HG02981 (cell line): Measurements from ENCODE around the gene CEMIP.

ENCODE experiments used
- ATAC-seq: cut with Tn5 transposase; IDR thresholded peaks from one replicate; pipeline ENCODE4 v1.9.1; 2021; ENCODE audit warnings: mild to moderate bottlenecking, moderate library complexity; ENCODE audit not compliant: unreplicated experiment

The CEMIP gene

DNA sequence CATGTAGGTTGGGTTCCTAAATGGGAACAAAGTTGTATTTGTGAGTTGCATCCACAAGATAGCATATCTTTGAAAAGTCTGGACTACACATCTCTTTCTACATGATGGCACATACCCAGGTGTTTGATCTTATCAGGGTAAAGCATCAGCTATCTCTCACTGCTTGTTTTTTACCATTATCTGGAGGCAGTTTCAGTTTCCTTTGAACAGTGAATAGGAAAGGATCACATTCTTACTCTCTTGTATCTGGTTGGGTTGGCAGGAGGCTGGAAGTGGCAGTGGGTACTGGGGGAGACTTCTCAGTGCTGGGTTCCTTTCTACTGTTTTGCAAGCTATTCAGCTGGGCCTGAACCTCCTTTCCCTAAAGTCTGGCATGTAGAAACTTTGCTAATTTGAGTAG, 4.1 kb downstream of the CEMIP start:
- ATAC-seq: no peak

DNA sequence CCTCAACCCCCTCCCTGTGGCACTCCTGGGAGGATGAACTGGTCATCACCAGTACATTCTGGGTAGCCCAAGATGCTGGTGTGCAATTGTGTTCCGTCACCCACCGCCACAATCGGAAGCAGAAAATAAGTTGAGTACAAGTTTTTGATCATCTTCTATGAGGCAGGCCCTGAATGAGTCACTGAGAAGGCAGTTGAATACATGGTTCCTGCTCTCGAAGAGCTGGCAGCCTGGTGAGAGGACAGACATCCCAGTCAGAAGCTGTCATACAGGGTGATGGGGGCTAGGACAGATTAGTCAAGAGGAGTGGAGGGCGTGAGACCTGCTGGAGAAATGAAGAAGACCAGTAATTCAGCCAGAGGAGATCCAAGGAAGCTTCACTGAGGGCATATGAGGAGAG, 6.2 kb downstream of the CEMIP start:
- ATAC-seq: no peak

DNA sequence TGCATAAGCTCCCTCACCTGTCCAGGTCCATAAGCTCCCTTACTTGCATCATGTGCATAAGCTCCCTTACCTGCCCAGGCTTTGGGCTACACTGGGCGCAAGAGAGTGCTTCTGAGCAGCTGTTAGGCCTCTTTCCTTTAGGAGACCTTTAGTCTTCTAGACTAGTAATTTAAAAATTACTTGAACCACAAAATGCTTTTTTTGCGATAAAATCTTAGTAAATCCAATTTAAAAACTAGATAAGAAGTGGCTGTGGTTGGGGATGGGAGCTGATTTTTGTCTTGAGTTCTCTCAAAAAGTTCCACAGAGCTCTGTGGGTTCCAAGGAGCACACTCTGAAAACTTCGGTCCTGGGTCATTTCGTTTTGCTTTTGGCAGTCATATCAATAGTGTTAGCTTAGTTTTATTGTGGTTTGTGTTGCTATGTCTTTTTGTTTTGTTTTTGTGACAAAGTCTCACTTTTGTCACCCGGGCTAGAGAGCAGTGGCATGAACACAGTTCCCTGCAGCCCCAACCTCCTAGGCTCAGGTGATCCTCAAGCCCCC, 6.7 kb downstream of the CEMIP start:
- no peak for ATAC-seq

GRCh38 chr15:80787316-80787715, 8.1 kb downstream of the CEMIP start:
- no peak for ATAC-seq

GRCh38 chr15:80788536-80788935, 9.4 kb downstream of the CEMIP start:
- ATAC-seq: no peak

DNA sequence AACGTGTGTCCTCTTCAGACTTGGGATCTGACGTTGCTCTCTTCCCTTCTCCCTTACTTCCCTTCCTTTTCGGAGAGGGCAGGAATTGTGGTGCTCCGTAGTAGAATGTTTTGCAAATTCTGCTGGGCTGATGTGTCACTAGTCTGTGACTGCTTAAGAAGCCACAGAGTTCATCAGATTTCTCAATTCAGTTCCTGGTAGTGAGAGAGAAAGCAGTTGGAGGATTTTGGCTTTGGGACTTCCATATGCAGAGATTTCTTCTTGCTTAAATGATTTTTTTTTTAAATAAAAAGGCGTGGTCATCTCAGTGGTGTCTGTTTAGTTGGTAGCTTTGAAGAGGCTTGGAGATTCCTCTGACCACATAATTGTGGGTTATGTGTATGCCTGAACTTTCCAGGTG, 10.1 kb downstream of the CEMIP start:
- no peak for ATAC-seq

GRCh38 chr15:80789796-80790195, 10.6 kb downstream of the CEMIP start:
- ATAC-seq: no peak

DNA sequence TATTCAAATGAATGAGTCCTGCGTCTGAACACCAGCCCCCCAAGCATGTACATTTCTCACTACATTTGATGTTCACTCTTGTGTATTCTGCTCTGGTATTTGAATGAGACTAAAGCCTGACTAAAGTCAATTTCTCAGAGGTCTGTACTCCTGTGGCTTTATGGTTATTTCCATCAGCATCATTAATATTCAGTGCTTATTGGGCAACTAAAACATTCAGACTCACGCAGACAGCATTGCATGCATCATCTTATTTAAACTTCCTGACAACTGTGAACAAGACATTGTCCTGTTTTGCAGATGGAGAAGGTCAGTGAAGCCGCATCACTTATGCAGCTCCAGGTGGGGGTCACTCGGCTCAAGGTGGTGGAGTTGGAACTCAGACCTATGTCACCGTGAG, 11.1 kb downstream of the CEMIP start:
- no peak for ATAC-seq

GRCh38 chr15:80791004-80791403, 11.8 kb downstream of the CEMIP start:
- no peak for ATAC-seq

DNA sequence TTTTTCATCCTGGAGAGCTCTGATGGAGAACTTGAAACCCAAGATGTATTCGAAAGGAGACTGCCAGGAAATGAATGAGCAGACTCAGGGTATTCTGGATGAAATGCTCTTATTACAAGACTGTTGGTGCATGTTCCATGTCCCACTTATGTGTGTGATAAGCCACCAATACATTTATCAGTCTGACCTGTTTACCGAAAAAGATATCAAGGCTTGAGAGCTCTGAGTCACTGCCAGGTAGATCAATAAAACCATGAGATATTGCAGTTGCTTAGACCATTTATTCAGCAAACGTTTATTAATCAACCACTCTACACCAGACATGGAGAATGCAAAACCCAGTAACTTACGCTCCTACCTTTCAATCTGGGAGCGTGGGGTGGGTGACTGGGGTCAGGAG, 17.2 kb downstream of the CEMIP start:
- no peak for ATAC-seq

- ATAC-seq: no peak
Observed at GRCh38 chr15:80798911-80799310, 19.7 kb downstream of the CEMIP start.

DNA sequence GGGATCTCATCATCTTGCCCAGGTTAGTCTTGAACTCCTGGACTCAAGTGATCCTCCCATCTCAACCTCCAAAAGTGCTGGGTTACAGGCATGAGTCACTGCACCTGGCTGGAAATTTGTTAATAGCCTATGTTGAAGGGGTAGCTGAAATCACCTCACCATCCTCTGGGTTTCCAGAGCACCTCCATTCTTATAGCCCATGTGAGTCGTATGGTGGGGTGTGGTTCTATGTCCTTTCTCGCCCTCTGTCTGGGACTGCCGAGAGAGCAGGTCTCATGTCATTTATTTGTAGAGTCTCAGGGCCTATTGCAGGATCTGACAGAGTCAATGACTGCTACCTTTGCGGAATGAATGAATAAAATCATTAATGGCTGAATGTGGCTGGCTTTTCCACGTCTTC, 20.9 kb downstream of the CEMIP start:
- ATAC-seq: no peak

DNA sequence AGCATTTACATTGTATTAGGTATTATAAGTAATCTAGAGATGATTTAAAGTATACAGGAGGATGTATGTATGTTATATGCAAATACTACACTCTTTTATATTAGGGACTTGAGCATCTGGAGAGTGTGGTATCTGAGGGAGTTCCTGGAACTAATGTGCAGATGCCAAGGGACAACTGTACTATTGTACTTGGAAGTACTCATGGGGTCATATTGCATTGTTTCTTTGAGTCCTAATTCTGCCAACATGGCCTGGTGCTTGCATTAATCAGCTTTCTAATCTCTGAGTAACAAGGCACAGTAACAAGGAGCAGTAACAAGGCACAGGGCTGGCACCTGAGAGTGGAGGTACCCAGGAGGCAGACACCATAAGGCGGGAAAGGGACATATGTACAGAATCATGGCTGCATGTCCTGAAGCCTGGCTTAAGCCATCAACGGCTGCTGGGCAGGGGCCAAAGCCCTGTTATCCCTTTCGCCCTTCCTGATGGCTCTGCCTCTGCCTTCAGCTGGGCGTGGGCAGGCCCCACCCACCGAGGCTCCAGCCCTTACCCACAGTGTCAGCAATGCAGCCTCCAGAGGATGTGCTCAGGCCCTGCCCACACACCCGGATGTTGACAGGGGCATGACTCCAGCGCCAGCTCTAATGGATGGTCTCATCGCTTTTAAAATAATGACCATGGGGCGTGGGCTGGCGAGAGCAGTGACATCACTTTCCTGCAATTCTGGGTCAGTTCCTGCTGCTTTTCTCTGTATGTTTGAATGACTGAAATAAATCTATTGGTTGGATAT, 22.9 kb downstream of the CEMIP start:
- no peak for ATAC-seq

DNA sequence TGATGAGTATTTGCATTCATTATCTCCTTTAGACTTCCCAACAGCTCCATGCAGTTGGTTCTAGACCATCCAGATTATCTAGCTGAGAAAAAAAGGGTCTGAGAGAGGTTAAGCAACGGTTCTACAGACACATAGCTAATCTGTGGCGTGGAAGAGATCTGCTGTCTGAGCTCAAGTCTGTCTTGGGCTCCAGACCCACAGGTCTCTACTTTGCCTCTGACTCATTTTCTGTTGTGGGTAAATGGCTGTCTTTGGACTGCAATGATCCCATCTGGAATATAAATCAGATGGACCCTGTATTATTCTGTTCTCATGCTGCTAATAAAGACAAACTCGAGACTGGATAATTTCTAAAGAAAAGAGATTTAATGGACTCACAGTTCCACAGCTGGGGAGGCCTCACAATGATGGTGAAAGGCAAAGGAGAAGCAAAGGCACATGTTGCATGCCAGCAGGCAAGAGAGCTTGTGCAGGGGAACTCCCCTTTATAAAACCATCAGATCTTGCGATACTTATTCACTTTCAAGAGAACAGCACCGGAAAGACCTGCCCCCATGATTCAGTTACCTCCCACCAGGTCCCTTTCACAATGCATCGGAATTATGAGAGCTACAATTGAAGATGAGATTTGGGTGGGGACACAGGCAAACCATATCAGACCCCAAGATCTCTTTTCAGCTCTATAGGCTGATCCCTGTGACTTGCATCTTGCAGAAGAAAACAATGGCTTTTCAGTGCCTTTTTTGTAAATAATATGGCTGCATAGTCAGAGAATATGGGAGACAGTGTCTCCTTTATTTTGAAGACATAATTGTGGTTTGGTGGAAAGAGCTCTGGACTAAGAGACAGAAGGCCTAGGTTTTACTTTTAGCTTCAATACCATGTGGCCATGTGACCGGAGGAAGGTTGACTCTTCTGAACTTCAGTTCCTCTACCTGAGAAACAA, 24.7 kb downstream of the CEMIP start:
- ATAC-seq: no peak

- ATAC-seq: no peak
Observed at GRCh38 chr15:80804970-80805495, 25.9 kb downstream of the CEMIP start.

- ATAC-seq: no peak
Observed at GRCh38 chr15:80811781-80812315, 32.7 kb downstream of the CEMIP start.

DNA sequence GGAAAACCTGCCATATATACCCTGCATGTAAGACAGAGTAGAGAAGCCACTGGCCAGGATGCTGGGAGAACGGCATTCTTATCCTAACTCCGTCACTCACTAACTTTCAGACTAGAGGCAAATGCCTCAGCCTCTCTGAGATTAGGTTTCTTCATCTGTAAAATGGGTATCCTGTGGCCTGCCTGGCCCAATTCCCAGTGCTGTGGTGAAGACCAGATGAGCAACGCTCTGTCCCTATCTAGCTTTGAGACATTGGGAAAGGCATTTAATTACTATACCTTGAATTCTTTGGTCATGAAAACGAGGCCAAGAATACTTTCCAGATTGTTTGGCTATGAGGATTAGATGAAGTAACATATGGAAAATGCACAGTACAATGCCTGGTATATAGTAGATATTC, 35.9 kb downstream of the CEMIP start:
- ATAC-seq: no peak

GRCh38 chr15:80816049-80816653, 37.0 kb downstream of the CEMIP start:
- ATAC-seq: no peak

DNA sequence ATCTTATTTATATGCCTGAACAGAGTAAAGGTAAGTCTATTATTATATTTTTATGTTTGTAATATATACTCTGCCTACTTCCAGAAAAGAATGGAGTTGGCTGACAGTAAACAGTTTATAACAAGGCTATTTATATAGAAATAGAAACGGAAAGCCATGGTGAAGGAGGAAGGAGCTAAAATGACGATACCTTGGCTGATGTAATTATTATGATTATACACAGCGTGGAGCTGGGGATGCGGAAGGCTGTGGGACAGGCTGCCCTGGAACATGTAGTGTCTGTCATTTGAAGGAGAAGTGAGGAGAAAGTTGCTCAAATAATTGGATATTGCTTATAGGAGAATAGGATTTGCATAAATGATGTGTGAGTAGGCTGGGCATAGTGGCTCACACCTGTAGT, 37.8 kb downstream of the CEMIP start:
- ATAC-seq: no peak

GRCh38 chr15:80817901-80818300, 38.7 kb downstream of the CEMIP start:
- ATAC-seq: no peak

- no peak for ATAC-seq
Observed at GRCh38 chr15:80819001-80819400, 39.8 kb downstream of the CEMIP start.
